IPS-11a (cell line): ENCODE data around the gene ARHGEF10L.

Source experiments
- H3K4me3 ChIP-seq: one replicate; pipeline ENCODE4 v1.5.1; 2013; ENCODE audit warnings: low read depth, low read length, control low read depth

ARHGEF10L gene

DNA sequence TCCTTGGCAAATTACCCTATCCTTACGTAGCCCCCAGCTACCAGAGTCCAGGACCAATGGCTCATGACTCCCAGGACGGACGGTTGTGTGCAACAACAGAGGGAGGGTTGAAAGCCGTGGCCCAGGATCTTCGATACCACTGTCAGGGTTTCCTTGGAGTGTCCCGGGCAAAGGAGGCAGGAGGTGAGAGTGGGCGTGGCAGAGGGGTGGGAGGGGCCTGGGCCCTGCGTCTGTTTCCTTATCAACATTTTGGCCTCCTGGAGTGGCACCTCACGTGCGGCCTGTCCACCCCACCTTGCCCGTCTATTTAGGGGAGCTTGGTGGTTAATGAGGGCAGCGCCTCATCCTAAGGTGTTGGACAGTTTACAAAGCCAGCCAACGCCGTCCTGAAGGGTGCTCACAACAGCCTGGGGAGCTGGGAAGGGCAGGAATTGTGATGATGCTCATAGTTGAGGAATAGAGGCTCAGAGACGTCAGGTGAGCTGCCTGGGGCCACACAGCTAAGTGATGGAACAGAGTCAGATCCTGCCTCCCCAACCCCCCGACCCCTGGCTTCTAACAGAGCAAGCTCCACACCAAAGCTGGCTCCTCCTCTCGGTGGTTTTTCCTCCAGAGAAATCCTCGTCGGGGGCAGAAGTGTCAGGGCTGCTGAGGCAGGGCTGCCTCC lies 17.4 kb upstream of the ARHGEF10L start:
- H3K4me3 ChIP-seq, result no peak overlapping the region

- H3K4me3 ChIP-seq, result no peak overlapping the region
Measured at GRCh38 chr1:17523321-17524041, 16.0 kb upstream of the ARHGEF10L start.

- H3K4me3 ChIP-seq, result no peak overlapping the region
Measured at GRCh38 chr1:17524645-17525044, 14.9 kb upstream of the ARHGEF10L start.

GRCh38 chr1:17525996-17526686 lies 13.4 kb upstream of the ARHGEF10L start:
- no peak overlapping the region for H3K4me3 ChIP-seq

- H3K4me3 ChIP-seq, result no peak overlapping the region
Measured at GRCh38 chr1:17527036-17527914, 12.2 kb upstream of the ARHGEF10L start.

DNA sequence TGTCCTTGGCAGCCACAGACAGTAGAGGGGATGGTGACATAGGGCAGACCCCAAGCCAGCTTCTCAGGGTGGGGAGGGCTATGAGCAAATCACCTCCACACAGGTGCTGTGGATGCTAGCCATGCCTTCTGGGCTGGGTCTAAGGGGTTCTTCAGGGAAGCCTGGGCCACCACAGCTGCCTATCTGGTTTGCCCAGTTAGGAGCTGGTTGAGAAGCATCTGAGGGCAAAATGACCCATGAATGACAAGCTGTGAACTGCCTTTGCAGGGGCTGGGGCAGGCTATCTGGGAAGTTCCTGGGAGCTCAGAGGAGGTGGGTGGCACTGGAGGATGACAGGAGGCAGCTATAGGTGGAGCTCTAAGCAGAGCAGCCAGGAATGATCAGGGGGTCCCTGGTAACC lies 10.1 kb upstream of the ARHGEF10L start:
- no peak overlapping the region for H3K4me3 ChIP-seq

DNA sequence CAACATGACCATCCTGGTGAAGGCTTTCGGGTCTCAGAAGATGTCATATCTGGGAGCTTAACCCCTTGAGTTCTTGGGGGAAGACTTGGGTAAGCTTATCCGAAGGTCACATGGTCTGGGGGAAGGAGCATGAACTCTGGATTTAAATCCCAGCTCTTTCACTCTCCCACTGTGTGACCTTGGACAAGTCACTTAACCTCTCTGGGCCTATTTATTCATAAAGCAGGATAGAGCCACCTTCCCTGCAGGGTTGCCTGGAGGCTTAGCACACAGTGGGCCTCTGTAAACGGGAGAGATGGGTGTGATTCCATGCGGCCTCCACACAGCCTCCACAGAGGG lies 8.2 kb upstream of the ARHGEF10L start:
- H3K4me3 ChIP-seq, result no peak overlapping the region

DNA sequence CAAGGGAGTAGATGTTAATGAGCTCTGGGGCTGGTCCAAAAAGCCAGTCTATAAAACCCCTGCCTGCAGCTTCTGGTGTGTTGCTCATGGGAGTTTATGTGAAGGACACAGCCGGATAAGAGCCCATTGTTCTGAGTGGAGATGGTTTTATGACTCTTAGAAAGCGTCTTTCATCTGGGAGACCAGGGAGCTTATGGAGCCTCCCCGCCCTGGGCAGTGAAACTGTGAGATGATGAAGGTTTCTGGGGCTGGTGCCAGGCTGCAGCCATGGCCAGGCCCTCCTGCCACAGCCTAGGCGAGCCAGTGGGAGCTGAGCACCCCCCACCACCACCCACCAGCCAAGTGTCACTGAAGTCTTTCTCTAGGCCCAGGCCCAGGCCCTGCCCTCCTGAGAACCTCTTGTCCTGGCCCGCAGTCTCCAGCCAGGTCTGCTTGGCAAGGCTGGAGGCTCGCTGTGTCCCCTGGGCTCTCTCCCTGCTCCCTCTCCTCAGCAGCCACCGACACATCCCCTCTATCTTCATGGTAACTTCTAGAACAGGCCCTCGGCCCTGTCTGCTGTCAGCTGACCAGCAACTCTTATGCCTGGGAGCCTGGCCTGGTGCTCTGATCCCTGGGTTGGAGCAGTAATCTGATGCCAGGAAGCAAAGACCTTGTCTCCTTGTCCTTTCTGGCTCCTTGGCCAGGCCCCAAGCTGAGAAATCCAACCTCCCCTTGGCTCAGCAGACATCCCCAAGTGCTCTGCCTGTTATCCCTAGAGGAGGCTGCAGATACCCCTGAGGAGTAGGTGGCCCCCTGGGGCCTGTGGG lies 7.6 kb upstream of the ARHGEF10L start:
- no peak overlapping the region for H3K4me3 ChIP-seq

DNA sequence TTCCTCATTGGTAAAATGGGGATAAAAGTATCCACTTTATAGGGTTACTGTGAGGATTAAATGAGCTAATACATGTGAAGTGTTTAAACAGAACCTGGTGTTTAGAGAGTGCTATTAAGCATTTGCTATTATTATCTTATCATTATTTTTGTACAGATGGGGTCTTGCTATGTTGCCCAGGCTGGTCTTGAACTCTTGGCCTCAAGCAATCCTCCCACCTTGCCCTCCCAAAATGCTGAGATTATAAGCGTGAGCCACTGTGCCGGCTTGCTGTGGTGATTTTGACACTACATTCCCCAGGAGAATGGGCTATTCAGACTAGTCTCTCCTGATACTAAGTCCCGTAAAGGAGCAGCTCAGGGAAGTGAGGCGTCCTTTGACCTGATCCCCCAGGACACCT lies 6.3 kb upstream of the ARHGEF10L start:
- no peak overlapping the region for H3K4me3 ChIP-seq

GRCh38 chr1:17535300-17535936 lies 4.1 kb upstream of the ARHGEF10L start:
- H3K4me3 ChIP-seq, result no peak overlapping the region

- H3K4me3 ChIP-seq, result no peak overlapping the region
Measured at GRCh38 chr1:17538010-17538409, 1.5 kb upstream of the ARHGEF10L start.

- no peak overlapping the region for H3K4me3 ChIP-seq
Measured at GRCh38 chr1:17538428-17539117, 925 bp upstream of the ARHGEF10L start.

- peak overlapping the region; percentile 39 for H3K4me3 ChIP-seq
Measured at GRCh38 chr1:17539118-17539476, 401 bp upstream of the ARHGEF10L start.

GRCh38 chr1:17540255-17541001 lies 930 bp downstream of the ARHGEF10L start:
- H3K4me3 ChIP-seq, result peak overlapping the region; percentile 77

DNA sequence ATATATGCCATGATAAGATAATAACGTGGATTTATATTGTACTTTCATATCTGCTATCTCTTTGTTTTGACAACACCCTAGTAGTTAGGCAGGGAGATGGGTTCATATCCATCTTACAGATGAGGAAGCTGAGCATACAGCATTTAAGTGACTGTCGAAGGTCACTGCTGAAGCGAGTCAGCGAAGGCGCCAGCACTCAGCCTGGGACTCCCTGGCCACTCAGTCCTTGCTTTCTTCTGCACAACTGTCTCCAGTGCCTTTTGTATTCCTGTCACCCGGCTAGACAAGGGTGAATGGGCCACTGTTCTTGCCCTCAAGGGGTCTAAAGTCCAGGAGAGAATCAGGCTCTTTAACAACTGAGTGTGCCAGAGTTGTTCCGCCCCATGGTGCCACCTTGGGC lies 3.1 kb downstream of the ARHGEF10L start:
- no peak overlapping the region for H3K4me3 ChIP-seq

GRCh38 chr1:17544776-17545350 lies 5.4 kb downstream of the ARHGEF10L start:
- no peak overlapping the region for H3K4me3 ChIP-seq

- H3K4me3 ChIP-seq, result no peak overlapping the region
Measured at GRCh38 chr1:17545356-17545755, 5.9 kb downstream of the ARHGEF10L start.

DNA sequence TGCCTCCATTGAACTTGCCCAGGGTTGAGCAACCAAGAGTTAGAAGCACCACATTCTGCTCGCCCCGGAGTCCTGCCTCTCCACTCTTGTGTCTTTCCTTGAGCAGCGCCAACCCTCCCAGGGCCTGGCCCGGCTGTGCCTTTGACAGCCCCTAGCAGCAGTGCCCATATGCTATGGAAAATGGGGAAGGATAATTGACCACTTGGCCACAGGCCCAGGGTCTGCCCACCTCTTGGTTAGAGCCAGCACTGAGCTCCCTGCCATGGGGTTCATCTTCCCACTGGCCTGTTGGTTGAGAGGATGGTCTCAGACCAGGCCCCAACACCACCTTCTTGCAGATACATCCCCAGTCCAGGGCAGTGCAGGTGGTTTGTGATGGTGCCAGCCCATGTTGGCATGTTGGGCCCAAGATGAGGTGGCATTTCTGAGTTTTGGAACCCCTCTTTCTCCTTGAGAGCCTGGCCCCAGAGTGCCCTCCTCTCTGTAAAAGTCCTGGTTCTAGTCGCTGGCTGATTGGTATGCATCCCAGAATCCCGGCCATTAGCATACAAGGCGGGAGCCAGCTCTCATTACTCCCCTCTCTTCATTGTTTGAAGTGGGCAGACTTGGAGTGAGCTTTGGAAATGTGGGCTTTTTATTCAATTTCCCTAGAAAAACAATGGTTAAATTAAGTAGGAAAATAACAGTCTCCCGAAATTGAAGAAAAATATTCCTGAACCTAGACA lies 7.6 kb downstream of the ARHGEF10L start:
- no peak overlapping the region for H3K4me3 ChIP-seq
